MCF 10A (cell line): ENCODE data around the gene GEMIN8. TPM values are rescaled to one million over a fixed set of nuclear protein-coding genes. Genes with fewer than 3 reads are reported as not detected.

ENCODE experiments used
- BruUV-seq: library from RNA; stranded (reverse); fragments of 400-500 nt; replicated peaks from 2 replicates; lab custom pipeline; 2021; lab: Mats Ljungman, UMichigan
- CTCF ChIA-PET: fragments of 300-600 bp; sonication (Branson Sonifier 250); formaldehyde crosslinking; extraction: SDS; loops from one replicate; lab custom pipeline; 2021; ENCODE audit warnings: antibody characterized with exemption, inconsistent platforms; lab: Yijun Ruan, JAX
- POLR2A ChIA-PET: fragments of 300-600, 350-650 bp; sonication (Branson Sonifier 250); formaldehyde crosslinking; extraction: SDS; loops from one replicate; lab custom pipeline; 2020; ENCODE audit warnings: antibody characterized with exemption, inconsistent platforms; lab: Yijun Ruan, JAX
- DNase-seq: peaks from one replicate; pipeline ENCODE4 v3.0.0-alpha.2; 2018; ENCODE audit not compliant: unreplicated experiment
- H3K27ac Mint-ChIP-seq: one replicate; pipeline ENCODE4 v1.8.0; 2022; ENCODE audit warnings: mild to moderate bottlenecking, low read depth, mixed read lengths; ENCODE audit not compliant: unreplicated experiment
- H3K27me3 Mint-ChIP-seq: one replicate; pipeline ENCODE4 v1.8.0; 2022; ENCODE audit warnings: mixed read lengths; ENCODE audit not compliant: insufficient read depth, unreplicated experiment
- H3K36me3 Mint-ChIP-seq: one replicate; pipeline ENCODE4 v1.8.0; 2022; ENCODE audit warnings: mild to moderate bottlenecking, moderate library complexity, mixed read lengths; ENCODE audit not compliant: insufficient read depth, unreplicated experiment
- H3K4me1 Mint-ChIP-seq: one replicate; pipeline ENCODE4 v1.8.0; 2022; ENCODE audit warnings: mixed read lengths; ENCODE audit not compliant: insufficient read depth, unreplicated experiment
- H3K4me3 Mint-ChIP-seq: one replicate; pipeline ENCODE4 v1.8.0; 2022; ENCODE audit warnings: mild to moderate bottlenecking, moderate library complexity, mixed read lengths; ENCODE audit not compliant: unreplicated experiment
- H3K9me3 Mint-ChIP-seq: one replicate; pipeline ENCODE4 v1.8.0; 2022; ENCODE audit warnings: mixed read lengths; ENCODE audit not compliant: unreplicated experiment
- CTCF ChIP-seq: fragments of 200-600 bp; IDR thresholded peaks from one replicate; pipeline ENCODE4 v1.8.0; 2022; ENCODE audit warnings: antibody characterized with exemption, mild to moderate bottlenecking; ENCODE audit not compliant: unreplicated experiment
- intact Hi-C: fragments of 100-400 bp; cut with micrococcal nuclease; formaldehyde crosslinking; loops from 2 replicates; pipeline ENCODE4 v1.14.1; 2022
- total RNA-seq: library from RNA; stranded (reverse); gene quantifications from 2 replicates; pipeline ENCODE4 v1.2.3, GENCODE V29; 2022

Gene GEMIN8
- total RNA-seq, 1 experiment from 2014 or later: 28.2 TPM

GRCh38 chrX:13994104-13994503, 35.6 kb downstream of the GEMIN8 start:
- intact Hi-C loops: no loop called here
- Mint-ChIP-seq H3K4me1 (no peaks in the 10 kb centered on the region), H3K9me3 (no peaks in the 10 kb centered on the region), H3K27me3 (peaks cover 62% of the 10 kb centered on the region), H3K4me3 (no peak overlapping the region), H3K36me3 (no peaks in the 10 kb centered on the region), H3K27ac (no peak overlapping the region)
- CTCF ChIA-PET: interaction anchor here (1.4 kb wide), 1 partner anchor 10 kb away, joined by 3 read pairs; no protein-coding TSS in a partner anchor
- no TSS peak for BruUV-seq
- no peak for DNase-seq
- POLR2A ChIA-PET: no interaction called here
- no peak for TF ChIP-seq CTCF

- intact Hi-C loops: no loop called here
- no peak for DNase-seq
- H3K27ac Mint-ChIP-seq: no peak overlapping the region
- POLR2A ChIA-PET: no interaction called here
- TF ChIP-seq CTCF: no peak
- H3K4me1 Mint-ChIP-seq: no peaks in the 10 kb centered on the region
- CTCF ChIA-PET: interaction anchor here (0.5 to 0.6 kb wide), 4 partner anchors 9 to 1042 kb away, joined by 3 to 6 read pairs (median 4); no protein-coding TSS in a partner anchor
- no TSS peak for BruUV-seq
- no peaks in the 10 kb centered on the region for H3K9me3 Mint-ChIP-seq
- no peak overlapping the region for H3K4me3 Mint-ChIP-seq
- H3K36me3 Mint-ChIP-seq: no peaks in the 10 kb centered on the region
- H3K27me3 Mint-ChIP-seq: peaks cover 86% of the 10 kb centered on the region
Measured at GRCh38 chrX:13990126-13990800, 39.4 kb downstream of the GEMIN8 start.

GRCh38 chrX:13985697-13986435, 43.8 kb downstream of the GEMIN8 start:
- Mint-ChIP-seq H3K36me3 (no peaks in the 10 kb centered on the region), H3K9me3 (no peaks in the 10 kb centered on the region), H3K4me3 (no peak overlapping the region), H3K4me1 (no peaks in the 10 kb centered on the region), H3K27me3 (peaks cover 59% of the 10 kb centered on the region), H3K27ac (no peak overlapping the region)
- no peak for DNase-seq
- TF ChIP-seq CTCF: no peak
- ChIA-PET CTCF (no interaction called here), POLR2A (no interaction called here)
- BruUV-seq: no TSS peak
- intact Hi-C loops: no loop called here

- CTCF ChIA-PET: no interaction called here
- no peak overlapping the region for H3K27ac Mint-ChIP-seq
- peaks cover 58% of the 10 kb centered on the region for H3K27me3 Mint-ChIP-seq
- no peak for TF ChIP-seq CTCF
- intact Hi-C loops: no loop called here
- H3K4me3 Mint-ChIP-seq: no peak overlapping the region
- BruUV-seq: no TSS peak
- H3K36me3 Mint-ChIP-seq: peaks cover 5% of the 10 kb centered on the region
- H3K9me3 Mint-ChIP-seq: no peaks in the 10 kb centered on the region
- no peaks in the 10 kb centered on the region for H3K4me1 Mint-ChIP-seq
- no peak for DNase-seq
- POLR2A ChIA-PET: no interaction called here
Measured at GRCh38 chrX:13983734-13984133, 46.0 kb downstream of the GEMIN8 start.
